Measurements from ENCODE around the gene CNTN5.

Gene CNTN5

GRCh38 chr11:99020352-99021225, at the start of gene CNTN5:
CNTN5 (plus strand) TSS chr11:99020949.
- Mint-ChIP-seq H3K9me3 (ENCODE audit: low read depth) (no peaks in the 10 kb centered on the region), H3K36me3 (no peaks in the 10 kb centered on the region), H3K27ac (no peak within 1 kb of the TSS), H3K4me3 (peak within 1 kb of the TSS; percentile 71), H3K27me3 (peaks cover 29% of the 10 kb centered on the region), H3K4me1 (ENCODE audit: low read depth) (peaks cover 13% of the 10 kb centered on the region)

GRCh38 chr11:98979205-98979604, 41.5 kb upstream of the CNTN5 start:
- Mint-ChIP-seq H3K4me3 (no peak overlapping the region), H3K27ac (no peak overlapping the region), H3K9me3 (ENCODE audit: low read depth) (peaks cover 9% of the 10 kb centered on the region), H3K27me3 (no peaks in the 10 kb centered on the region), H3K4me1 (ENCODE audit: low read depth) (no peaks in the 10 kb centered on the region), H3K36me3 (no peaks in the 10 kb centered on the region)

GRCh38 chr11:99015634-99016454, 4.9 kb upstream of the CNTN5 start:
- H3K27ac Mint-ChIP-seq = no peak overlapping the region
- no peaks in the 10 kb centered on the region for H3K36me3 Mint-ChIP-seq
- H3K4me3 Mint-ChIP-seq = no peak overlapping the region

GRCh38 chr11:99019696-99020095, 1.1 kb upstream of the CNTN5 start:
- peaks cover 29% of the 10 kb centered on the region for H3K27me3 Mint-ChIP-seq
- H3K4me1 Mint-ChIP-seq (ENCODE audit: low read depth) = peaks cover 13% of the 10 kb centered on the region
- H3K9me3 Mint-ChIP-seq (ENCODE audit: low read depth) = no peaks in the 10 kb centered on the region
- peak overlapping the region; percentile 3 for H3K4me3 Mint-ChIP-seq
- no peaks in the 10 kb centered on the region for H3K36me3 Mint-ChIP-seq
- no peak overlapping the region for H3K27ac Mint-ChIP-seq

More at GRCh38 chr11:99015634-99016454, 4.9 kb upstream of the CNTN5 start:
- Mint-ChIP-seq H3K4me1 (ENCODE audit: low read depth) (peaks cover 10% of the 10 kb centered on the region), H3K9me3 (ENCODE audit: low read depth) (no peaks in the 10 kb centered on the region), H3K27me3 (peaks cover 22% of the 10 kb centered on the region)

GRCh38 chr11:99037057-99037456, 16.3 kb downstream of the CNTN5 start:
- H3K36me3 Mint-ChIP-seq = no peaks in the 10 kb centered on the region
- H3K27me3 Mint-ChIP-seq = no peaks in the 10 kb centered on the region
- no peak overlapping the region for H3K27ac Mint-ChIP-seq
- H3K4me3 Mint-ChIP-seq = no peak overlapping the region
- H3K9me3 Mint-ChIP-seq (ENCODE audit: low read depth) = no peaks in the 10 kb centered on the region
- H3K4me1 Mint-ChIP-seq (ENCODE audit: low read depth) = no peaks in the 10 kb centered on the region

GRCh38 chr11:99063331-99063730, 42.6 kb downstream of the CNTN5 start:
- H3K27me3 Mint-ChIP-seq = no peaks in the 10 kb centered on the region
- no peaks in the 10 kb centered on the region for H3K9me3 Mint-ChIP-seq (ENCODE audit: low read depth)
- no peak overlapping the region for H3K4me3 Mint-ChIP-seq
- H3K36me3 Mint-ChIP-seq = no peaks in the 10 kb centered on the region
- no peak overlapping the region for H3K27ac Mint-ChIP-seq
- no peaks in the 10 kb centered on the region for H3K4me1 Mint-ChIP-seq (ENCODE audit: low read depth)

- H3K36me3 Mint-ChIP-seq = no peaks in the 10 kb centered on the region
- H3K4me1 Mint-ChIP-seq (ENCODE audit: low read depth) = peaks cover 4% of the 10 kb centered on the region
- H3K9me3 Mint-ChIP-seq (ENCODE audit: low read depth) = no peaks in the 10 kb centered on the region
- no peak overlapping the region for H3K4me3 Mint-ChIP-seq
- no peaks in the 10 kb centered on the region for H3K27me3 Mint-ChIP-seq
- H3K27ac Mint-ChIP-seq = no peak overlapping the region
These were observed 44.4 kb downstream of the CNTN5 start for GRCh38 chr11:99065121-99065520.

GRCh38 chr11:99066618-99067317, 46.0 kb downstream of the CNTN5 start:
- Mint-ChIP-seq H3K9me3 (ENCODE audit: low read depth) (no peaks in the 10 kb centered on the region), H3K4me1 (ENCODE audit: low read depth) (peaks cover 9% of the 10 kb centered on the region), H3K27me3 (no peaks in the 10 kb centered on the region), H3K36me3 (no peaks in the 10 kb centered on the region), H3K4me3 (no peak overlapping the region), H3K27ac (no peak overlapping the region)

GRCh38 chr11:99068832-99069231, 48.1 kb downstream of the CNTN5 start:
- H3K27me3 Mint-ChIP-seq = no peaks in the 10 kb centered on the region
- H3K4me3 Mint-ChIP-seq = no peak overlapping the region
- no peaks in the 10 kb centered on the region for H3K36me3 Mint-ChIP-seq
- H3K4me1 Mint-ChIP-seq (ENCODE audit: low read depth) = peaks cover 9% of the 10 kb centered on the region
- no peaks in the 10 kb centered on the region for H3K9me3 Mint-ChIP-seq (ENCODE audit: low read depth)
- H3K27ac Mint-ChIP-seq = no peak overlapping the region

- Mint-ChIP-seq H3K27ac (no peak overlapping the region), H3K4me3 (peak overlapping the region; percentile 78), H3K4me1 (ENCODE audit: low read depth) (peaks cover 9% of the 10 kb centered on the region)
These were observed 49.2 kb downstream of the CNTN5 start for GRCh38 chr11:99069856-99070444.

GRCh38 chr11:99079576-99079975, 58.8 kb downstream of the CNTN5 start:
- H3K27me3 Mint-ChIP-seq = no peaks in the 10 kb centered on the region
- H3K4me3 Mint-ChIP-seq = no peak overlapping the region
- H3K27ac Mint-ChIP-seq = no peak overlapping the region
- peaks cover 3% of the 10 kb centered on the region for H3K9me3 Mint-ChIP-seq (ENCODE audit: low read depth)
- H3K4me1 Mint-ChIP-seq (ENCODE audit: low read depth) = no peaks in the 10 kb centered on the region
- H3K36me3 Mint-ChIP-seq = no peaks in the 10 kb centered on the region

More at GRCh38 chr11:99069856-99070444, 49.2 kb downstream of the CNTN5 start:
- no peaks in the 10 kb centered on the region for H3K36me3 Mint-ChIP-seq
- H3K27me3 Mint-ChIP-seq = no peaks in the 10 kb centered on the region
- H3K9me3 Mint-ChIP-seq (ENCODE audit: low read depth) = no peaks in the 10 kb centered on the region

GRCh38 chr11:99080154-99080553, 59.4 kb downstream of the CNTN5 start:
- H3K4me3 Mint-ChIP-seq = no peak overlapping the region
- no peaks in the 10 kb centered on the region for H3K27me3 Mint-ChIP-seq
- H3K36me3 Mint-ChIP-seq = no peaks in the 10 kb centered on the region
- H3K9me3 Mint-ChIP-seq (ENCODE audit: low read depth) = peaks cover 3% of the 10 kb centered on the region
- H3K4me1 Mint-ChIP-seq (ENCODE audit: low read depth) = no peaks in the 10 kb centered on the region
- H3K27ac Mint-ChIP-seq = no peak overlapping the region

GRCh38 chr11:99098258-99098657, 77.5 kb downstream of the CNTN5 start:
- no peak overlapping the region for H3K4me3 Mint-ChIP-seq
- peaks cover 4% of the 10 kb centered on the region for H3K9me3 Mint-ChIP-seq (ENCODE audit: low read depth)
- no peaks in the 10 kb centered on the region for H3K36me3 Mint-ChIP-seq
- no peaks in the 10 kb centered on the region for H3K4me1 Mint-ChIP-seq (ENCODE audit: low read depth)
- no peak overlapping the region for H3K27ac Mint-ChIP-seq
- no peaks in the 10 kb centered on the region for H3K27me3 Mint-ChIP-seq

- Mint-ChIP-seq H3K36me3 (no peaks in the 10 kb centered on the region), H3K4me1 (ENCODE audit: low read depth) (no peaks in the 10 kb centered on the region), H3K27ac (no peak overlapping the region), H3K4me3 (no peak overlapping the region), H3K27me3 (no peaks in the 10 kb centered on the region), H3K9me3 (ENCODE audit: low read depth) (peaks cover 9% of the 10 kb centered on the region)
These were observed 78.0 kb downstream of the CNTN5 start for GRCh38 chr11:99098751-99099150.
